Omental fat pad (tissue), 4 donors: ENCODE data around the gene KCNK5. TPM values are rescaled to one million over a fixed set of nuclear protein-coding genes. Genes with fewer than 3 reads are reported as not detected.

Experiments used
- ATAC-seq: fragments of 150-250 bp; one replicate; pipeline ENCODE4 v1.9.1; 2016; ENCODE audit warnings: mild to moderate bottlenecking, moderate library complexity; ENCODE audit not compliant: low FRiP score
- DNase-seq: peaks from one replicate; pipeline ENCODE4 v3.0.0-alpha.2; 2019; ENCODE audit warnings: low spot score
- total RNA-seq, 4 donors: library from RNA; depleted of rRNA; stranded (reverse); fragments of >200 nt; gene quantifications; one replicate each; pipeline ENCODE4 v1.1.0, GENCODE V29; 2016
- TF ChIP-seq, protein P1 (sequence below), 3 donors: fragments of 450-650 bp; IDR thresholded peaks; one replicate each; pipeline ENCODE4 v1.5.1; 2016 to 2017; ENCODE audit warnings: antibody characterized with exemption in 3 of 3, mild to moderate bottlenecking in 3 of 3, moderate library complexity in 2 of 3

The KCNK5 gene
- total RNA-seq, 4 donors from 2014 or later: 1.7 to 10.9 (median 4.1) TPM

DNA sequence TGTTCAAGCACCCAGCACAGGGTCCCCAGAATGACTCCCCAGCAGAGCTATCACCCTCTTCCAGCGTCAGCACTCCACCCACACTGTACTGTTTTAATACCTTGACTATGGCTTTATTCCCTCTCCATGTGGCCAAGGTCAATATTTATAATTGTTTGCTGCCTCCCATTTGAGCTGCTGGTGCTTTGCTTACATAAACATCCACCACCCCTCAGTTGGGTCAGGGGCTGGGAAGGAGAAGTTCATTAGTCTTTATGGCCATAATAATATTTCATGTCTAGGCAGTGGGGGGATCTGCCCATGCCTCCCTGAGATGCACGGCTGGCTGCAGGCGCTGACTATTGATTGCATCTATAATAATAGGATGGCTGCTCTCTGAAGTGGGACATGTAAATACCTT lies 72.5 kb downstream of the KCNK5 start:
- no peak for ATAC-seq
- TF ChIP-seq, protein P1, sequence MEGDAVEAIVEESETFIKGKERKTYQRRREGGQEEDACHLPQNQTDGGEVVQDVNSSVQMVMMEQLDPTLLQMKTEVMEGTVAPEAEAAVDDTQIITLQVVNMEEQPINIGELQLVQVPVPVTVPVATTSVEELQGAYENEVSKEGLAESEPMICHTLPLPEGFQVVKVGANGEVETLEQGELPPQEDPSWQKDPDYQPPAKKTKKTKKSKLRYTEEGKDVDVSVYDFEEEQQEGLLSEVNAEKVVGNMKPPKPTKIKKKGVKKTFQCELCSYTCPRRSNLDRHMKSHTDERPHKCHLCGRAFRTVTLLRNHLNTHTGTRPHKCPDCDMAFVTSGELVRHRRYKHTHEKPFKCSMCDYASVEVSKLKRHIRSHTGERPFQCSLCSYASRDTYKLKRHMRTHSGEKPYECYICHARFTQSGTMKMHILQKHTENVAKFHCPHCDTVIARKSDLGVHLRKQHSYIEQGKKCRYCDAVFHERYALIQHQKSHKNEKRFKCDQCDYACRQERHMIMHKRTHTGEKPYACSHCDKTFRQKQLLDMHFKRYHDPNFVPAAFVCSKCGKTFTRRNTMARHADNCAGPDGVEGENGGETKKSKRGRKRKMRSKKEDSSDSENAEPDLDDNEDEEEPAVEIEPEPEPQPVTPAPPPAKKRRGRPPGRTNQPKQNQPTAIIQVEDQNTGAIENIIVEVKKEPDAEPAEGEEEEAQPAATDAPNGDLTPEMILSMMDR (IDR thresholded peaks at IDR 0.05): no peak
- DNase-seq: no peak

DNA sequence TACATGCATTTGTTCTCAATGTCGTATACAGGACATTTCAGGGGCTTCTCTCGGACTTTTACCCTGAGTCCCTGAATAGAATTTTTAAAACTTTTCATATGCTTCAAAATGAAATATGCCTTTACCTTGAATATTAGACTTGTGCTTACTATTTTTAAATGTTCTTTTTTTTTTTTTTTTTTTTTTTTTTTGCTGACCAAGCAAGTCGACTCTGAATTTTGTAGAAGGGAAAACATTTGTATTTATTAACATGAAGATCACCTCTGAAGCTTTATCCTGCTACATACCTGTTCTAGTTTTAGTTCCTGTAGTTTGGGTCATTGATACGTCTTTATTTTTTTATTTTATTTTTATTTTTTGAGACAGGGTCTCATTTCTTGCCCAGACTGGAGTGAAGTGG lies 74.6 kb downstream of the KCNK5 start:
- DNase-seq (no peak), ATAC-seq (no peak)
- TF ChIP-seq, protein P1 (IDR thresholded peaks at IDR 0.05): no peak

DNA sequence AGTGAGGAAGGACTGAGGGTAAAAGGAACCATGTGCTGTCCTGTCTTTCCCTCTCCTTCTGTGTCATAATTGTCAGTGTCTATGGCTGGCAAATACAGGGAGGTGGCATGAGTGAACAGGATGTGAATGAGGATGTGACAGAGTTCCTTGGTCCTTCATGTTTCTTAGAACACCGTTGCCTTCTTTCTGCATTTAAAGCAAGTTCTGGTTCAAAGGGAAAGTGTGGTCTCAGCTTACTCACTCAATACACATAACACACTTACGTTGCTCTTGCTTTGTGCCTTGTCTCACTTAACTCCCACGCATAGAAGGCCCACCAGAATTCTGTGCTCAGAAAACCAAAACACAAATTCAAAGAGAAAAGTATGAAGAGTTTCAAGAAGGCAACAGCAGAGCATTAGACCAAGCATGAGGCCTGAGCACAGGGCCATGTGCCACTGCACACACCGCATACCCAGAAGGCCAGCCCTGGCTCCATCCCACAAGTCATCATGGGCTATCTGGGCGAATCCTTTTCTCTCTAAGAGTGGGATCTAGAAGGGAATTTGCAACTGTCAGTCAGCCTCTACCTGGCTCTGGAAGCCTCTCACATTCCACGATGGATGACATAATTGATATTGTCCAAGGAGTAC lies 75.4 kb downstream of the KCNK5 start:
- TF ChIP-seq, protein P1 (IDR thresholded peaks at IDR 0.05): no peak
- DNase-seq: no peak
- ATAC-seq: no peak

DNA sequence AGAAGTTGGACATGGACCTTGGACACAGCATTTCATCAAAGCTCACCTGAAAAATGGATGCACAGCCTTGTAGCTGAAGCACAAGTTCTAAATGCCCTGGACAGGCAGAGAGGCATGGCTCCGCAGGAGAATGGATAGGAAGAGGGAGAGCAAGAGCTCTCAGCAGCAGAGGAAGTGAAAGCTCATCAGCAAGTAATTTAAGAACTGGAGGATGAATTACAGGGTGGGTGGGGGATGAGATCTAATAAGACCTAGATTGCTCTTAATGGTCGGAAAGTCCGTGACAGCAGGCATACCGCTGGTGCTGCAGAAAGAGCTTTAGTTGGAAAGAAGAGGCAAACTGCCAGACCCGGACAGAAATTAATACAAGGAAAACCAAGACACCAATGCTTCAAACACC lies 77.0 kb downstream of the KCNK5 start:
- ATAC-seq (no peak), DNase-seq (no peak)
- TF ChIP-seq, protein P1 (IDR thresholded peaks at IDR 0.05): no peak

DNA sequence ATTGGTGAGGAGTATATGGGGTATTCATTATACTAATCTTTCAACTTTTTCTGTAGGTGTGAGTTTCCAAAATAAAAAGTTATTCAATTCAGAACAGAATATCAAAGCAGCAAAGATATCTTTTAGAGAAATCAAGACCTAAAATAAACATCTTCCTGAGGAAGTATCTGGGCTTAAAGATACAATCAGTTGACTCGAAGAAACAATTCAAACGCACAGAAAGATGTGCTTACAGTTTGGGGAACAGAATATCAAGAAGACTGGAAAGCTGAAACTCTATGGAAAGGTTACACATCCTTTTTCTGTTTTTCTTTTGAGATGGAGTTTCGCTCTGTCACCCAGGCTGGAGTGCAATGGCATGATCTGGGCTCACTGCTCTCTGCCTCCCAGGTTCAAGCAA lies 78.1 kb downstream of the KCNK5 start:
- DNase-seq (no peak), ATAC-seq (no peak)
- TF ChIP-seq, protein P1 (IDR thresholded peaks at IDR 0.05): no peak

DNA sequence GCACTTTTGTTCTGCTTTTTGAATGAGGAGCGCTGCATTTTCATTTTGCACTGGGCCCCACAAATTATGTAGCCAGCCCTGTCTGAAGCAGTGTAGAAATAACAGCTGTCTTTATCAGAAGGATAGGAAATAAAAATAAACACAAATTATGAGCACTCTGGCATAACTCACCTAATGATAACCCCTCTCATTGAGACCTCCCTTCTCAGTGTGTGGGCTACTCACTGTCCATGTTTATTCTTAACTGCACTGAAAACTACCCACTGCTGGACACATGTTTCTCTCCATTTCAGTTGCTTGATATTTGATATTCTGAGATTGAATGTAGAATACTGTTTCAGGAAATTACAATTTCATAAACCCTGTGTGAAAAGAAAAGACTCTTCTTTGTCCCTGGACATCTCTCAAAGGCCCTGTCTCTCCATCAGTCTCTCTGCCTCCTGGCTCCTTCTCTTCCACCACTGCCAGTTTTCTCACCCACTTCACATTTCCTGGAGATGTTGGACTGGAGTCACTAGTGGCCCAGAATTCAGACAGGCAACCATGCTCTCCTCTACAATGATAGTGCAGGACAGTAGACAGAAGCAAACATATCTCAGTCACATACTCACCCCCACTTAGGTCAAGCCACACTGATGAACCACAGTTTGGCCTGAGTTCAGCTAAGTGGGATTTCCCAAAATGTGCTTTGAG lies 84.6 kb downstream of the KCNK5 start:
- TF ChIP-seq, protein P1 (IDR thresholded peaks at IDR 0.05): no peak
- DNase-seq: no peak
- ATAC-seq: no peak
